OCI-LY1 (cell line): Measurements from ENCODE around the gene PCNT.

ENCODE experiments used
- EZH2 ChIP-seq: fragments of 200-600 bp; sonication (generic), shearing (Covaris generic); IDR thresholded peaks from 2 replicates; pipeline ENCODE4 v1.8.0; 2017; ENCODE audit warnings: borderline replicate concordance, mixed run types, mild to moderate bottlenecking, antibody characterized with exemption, low read length, moderate library complexity, mixed read lengths
- TF ChIP-seq, protein P1 (sequence below): fragments of 200-600 bp; sonication (generic), shearing (Covaris generic); IDR thresholded peaks from 2 replicates; pipeline ENCODE4 v1.5.1; 2017; ENCODE audit warnings: mild to moderate bottlenecking, antibody characterized with exemption, low read length, moderate library complexity, mixed read lengths

GRCh38 chr21:46285761-46286647 is 38.0 kb upstream of the PCNT start, which contains the start of gene YBEY:
- TF ChIP-seq EZH2 = no peak
- TF ChIP-seq, protein P1, sequence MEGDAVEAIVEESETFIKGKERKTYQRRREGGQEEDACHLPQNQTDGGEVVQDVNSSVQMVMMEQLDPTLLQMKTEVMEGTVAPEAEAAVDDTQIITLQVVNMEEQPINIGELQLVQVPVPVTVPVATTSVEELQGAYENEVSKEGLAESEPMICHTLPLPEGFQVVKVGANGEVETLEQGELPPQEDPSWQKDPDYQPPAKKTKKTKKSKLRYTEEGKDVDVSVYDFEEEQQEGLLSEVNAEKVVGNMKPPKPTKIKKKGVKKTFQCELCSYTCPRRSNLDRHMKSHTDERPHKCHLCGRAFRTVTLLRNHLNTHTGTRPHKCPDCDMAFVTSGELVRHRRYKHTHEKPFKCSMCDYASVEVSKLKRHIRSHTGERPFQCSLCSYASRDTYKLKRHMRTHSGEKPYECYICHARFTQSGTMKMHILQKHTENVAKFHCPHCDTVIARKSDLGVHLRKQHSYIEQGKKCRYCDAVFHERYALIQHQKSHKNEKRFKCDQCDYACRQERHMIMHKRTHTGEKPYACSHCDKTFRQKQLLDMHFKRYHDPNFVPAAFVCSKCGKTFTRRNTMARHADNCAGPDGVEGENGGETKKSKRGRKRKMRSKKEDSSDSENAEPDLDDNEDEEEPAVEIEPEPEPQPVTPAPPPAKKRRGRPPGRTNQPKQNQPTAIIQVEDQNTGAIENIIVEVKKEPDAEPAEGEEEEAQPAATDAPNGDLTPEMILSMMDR = peak; percentile 31; the same call in 1 of the 2 replicates
